Lower lobe of right lung (tissue), 2 donors: ENCODE results near the gene FAM219A. TPM values are rescaled to one million over a fixed set of nuclear protein-coding genes. Genes with fewer than 3 reads are reported as not detected.
A peak's percentile ranks its signal among the peaks of the same experiment; 100 is the strongest.
"Not testable (repeated sequence)": the region's sequence is repeated elsewhere in the genome, so short reads cannot be mapped to it uniquely, and the experiment has no call there.

Experiments
- ATAC-seq, 2 donors: fragments of 200-7000 bp; cut with Tn5 transposase; one replicate each; pipeline ENCODE4 v1.9.1; 2020 to 2022; ENCODE audit warnings: mild to moderate bottlenecking in 2 of 2, moderate library complexity in 2 of 2
- DNase-seq: peaks from one replicate; pipeline ENCODE4 v3.0.0-alpha.2; 2020
- H3K27ac ChIP-seq: fragments of 200-600 bp; one replicate; pipeline ENCODE4 v1.8.0; 2022
- H3K27me3 ChIP-seq: fragments of 200-600 bp; one replicate; pipeline ENCODE4 v1.8.0; 2022; ENCODE audit warnings: low read depth
- H3K36me3 ChIP-seq: fragments of 200-600 bp; one replicate; pipeline ENCODE4 v1.8.0; 2022; ENCODE audit warnings: mild to moderate bottlenecking
- H3K4me1 ChIP-seq: fragments of 200-600 bp; one replicate; pipeline ENCODE4 v1.8.0; 2022
- H3K4me3 ChIP-seq: fragments of 200-600 bp; one replicate; pipeline ENCODE4 v1.8.0; 2022; ENCODE audit warnings: mild to moderate bottlenecking
- H3K9me3 ChIP-seq: fragments of 200-600 bp; one replicate; pipeline ENCODE4 v1.8.0; 2022
- intact Hi-C: fragments of 100-400 bp; cut with DNase I; formaldehyde crosslinking; loops from one replicate; pipeline ENCODE4 v1.11.0; 2022
- total RNA-seq: library from RNA; stranded (reverse); fragmentation: NEBNext Ultra II Directional; extraction: Animal tissue kit (Norgen Biotek cat#: 25700); gene quantifications from one replicate; pipeline ENCODE4 v1.2.1, GENCODE V29; 2021
- TF ChIP-seq, protein P1 (sequence below): fragments of 200-600 bp; IDR thresholded peaks from one replicate; pipeline ENCODE4 v1.8.0; 2022; ENCODE audit warnings: antibody characterized with exemption, mild to moderate bottlenecking
- donor health status: DM: no; HTN: yes; CAD: no; lungs with severe emphysema.

Gene FAM219A
- total RNA-seq, 1 donor from 2014 or later: 24.5 TPM

DNA sequence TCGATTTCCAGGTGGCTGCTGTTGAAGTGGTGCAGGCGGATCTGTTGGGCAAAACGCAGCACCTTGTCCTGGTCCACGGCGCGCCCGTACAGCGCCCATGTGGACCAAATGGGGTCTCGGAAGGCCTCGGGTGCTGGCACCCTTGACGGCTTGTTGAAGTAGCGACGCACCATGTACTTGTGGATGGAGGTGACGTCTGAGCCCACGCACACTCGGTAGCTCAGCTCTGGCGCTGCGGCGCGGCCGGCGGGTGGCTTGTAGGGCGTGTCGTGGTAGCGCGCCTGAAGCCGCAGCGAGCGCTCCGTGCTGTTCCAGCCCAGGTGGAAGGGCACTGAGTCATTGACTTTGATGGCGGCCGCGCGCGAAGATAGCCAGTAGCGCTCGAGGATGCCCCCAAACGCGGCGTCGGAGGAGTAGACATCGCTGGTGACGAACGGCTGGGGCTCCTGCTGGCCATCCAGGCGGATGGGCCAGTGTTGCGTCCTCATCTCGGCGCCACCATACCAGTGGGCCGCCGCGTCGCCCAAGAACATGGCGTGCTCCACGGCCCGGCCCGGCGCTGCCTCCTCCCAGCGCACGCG is 86.4 kb downstream of the FAM219A start:
- Histone ChIP-seq H3K4me1 (peaks cover 18% of the 10 kb centered on the region), H3K27me3 (no peaks in the 10 kb centered on the region), H3K27ac (no peak overlapping the region), H3K9me3 (no peaks in the 10 kb centered on the region), H3K4me3 (no peak overlapping the region), H3K36me3 (peaks cover 6% of the 10 kb centered on the region)
- TF ChIP-seq, protein P1, sequence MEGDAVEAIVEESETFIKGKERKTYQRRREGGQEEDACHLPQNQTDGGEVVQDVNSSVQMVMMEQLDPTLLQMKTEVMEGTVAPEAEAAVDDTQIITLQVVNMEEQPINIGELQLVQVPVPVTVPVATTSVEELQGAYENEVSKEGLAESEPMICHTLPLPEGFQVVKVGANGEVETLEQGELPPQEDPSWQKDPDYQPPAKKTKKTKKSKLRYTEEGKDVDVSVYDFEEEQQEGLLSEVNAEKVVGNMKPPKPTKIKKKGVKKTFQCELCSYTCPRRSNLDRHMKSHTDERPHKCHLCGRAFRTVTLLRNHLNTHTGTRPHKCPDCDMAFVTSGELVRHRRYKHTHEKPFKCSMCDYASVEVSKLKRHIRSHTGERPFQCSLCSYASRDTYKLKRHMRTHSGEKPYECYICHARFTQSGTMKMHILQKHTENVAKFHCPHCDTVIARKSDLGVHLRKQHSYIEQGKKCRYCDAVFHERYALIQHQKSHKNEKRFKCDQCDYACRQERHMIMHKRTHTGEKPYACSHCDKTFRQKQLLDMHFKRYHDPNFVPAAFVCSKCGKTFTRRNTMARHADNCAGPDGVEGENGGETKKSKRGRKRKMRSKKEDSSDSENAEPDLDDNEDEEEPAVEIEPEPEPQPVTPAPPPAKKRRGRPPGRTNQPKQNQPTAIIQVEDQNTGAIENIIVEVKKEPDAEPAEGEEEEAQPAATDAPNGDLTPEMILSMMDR: no peak
- intact Hi-C loops: no loop called here
- no peak for DNase-seq
- ATAC-seq: no peak

DNA sequence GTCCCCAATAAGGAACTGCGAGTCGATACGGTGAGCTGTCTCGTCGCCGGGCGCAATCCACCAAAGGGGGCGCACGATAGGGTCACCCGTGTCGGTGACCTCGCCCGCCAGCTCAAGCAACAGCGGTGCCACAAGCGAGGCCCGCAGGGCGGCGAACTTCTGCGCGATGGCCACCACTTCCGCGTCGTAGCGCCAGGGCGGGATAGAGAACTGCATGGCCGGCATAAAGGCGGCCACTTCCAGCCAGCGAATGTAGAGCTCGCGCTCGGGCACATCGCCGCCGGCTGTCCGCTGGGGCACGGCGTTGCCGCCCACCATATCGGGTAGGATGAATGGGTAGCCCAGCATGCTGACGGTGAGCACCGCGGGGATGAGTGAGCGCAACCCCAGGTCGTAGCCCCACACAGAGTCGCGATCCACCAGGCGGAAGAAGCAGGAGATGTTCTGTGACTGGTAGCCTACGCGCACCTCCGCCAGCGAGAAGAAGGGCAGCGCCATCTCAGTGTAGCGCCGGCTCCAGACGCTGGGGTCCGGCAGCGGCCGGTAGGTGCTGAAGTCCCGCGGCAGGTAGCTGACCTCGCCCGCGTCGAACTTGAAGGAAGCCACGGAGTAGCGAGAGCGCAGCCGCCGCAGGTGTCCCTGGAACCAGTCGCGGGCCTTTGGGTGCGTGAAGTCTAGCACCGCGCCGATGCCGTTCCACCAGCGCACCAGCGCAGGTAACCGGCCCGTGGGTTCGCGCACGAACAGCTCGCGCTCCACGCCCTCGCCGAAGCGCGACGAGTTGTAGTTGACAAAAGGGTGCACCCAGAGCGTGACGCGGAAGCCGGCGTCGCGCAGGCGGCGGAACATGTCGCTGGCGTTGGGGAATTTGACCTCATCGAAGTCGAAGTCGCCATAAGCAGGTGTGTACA is 87.1 kb downstream of the FAM219A start:
- ATAC-seq (no peak), DNase-seq (no peak)
- Histone ChIP-seq H3K4me3 (peak overlapping the region; percentile 23), H3K4me1 (peaks cover 15% of the 10 kb centered on the region), H3K36me3 (peaks cover 6% of the 10 kb centered on the region), H3K9me3 (no peaks in the 10 kb centered on the region), H3K27me3 (no peaks in the 10 kb centered on the region), H3K27ac (no peak overlapping the region)
- TF ChIP-seq, protein P1: no peak
- intact Hi-C loops: no loop called here

DNA sequence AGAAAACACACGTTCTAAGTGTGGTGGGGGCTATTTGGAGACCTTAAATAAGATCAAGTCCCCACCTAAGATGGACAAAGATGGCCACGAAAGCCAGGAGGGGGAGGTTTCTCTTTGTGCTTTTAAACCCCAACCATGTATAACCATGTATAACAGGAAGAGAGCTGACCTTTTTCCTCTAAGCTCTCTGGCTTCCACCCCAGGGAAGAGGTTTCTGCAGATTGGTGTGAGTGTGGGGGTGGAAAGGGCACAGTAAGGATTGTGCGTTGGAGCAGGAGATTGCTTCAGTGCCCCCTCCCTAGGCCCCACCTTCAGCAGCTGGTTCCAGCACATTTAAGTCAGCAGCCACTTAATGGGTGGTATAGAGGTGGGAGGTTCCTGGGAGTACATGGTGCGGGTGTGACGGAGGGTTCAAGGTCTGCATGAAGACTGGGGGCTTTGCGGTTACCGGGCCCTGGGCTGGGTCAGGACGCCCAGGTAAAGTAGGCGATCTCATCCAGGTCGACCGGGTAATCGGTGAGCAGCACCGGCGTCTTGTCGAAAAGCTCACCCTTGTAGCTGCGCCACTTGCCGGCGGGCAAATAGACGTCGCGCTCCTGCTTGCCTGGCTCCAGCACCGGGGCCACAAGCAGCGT is 87.9 kb downstream of the FAM219A start:
- H3K4me1 ChIP-seq: peaks cover 7% of the 10 kb centered on the region
- H3K36me3 ChIP-seq: peaks cover 6% of the 10 kb centered on the region
- H3K4me3 ChIP-seq: peak overlapping the region; percentile 23
- DNase-seq: no peak
- TF ChIP-seq, protein P1: no peak
- no peaks in the 10 kb centered on the region for H3K9me3 ChIP-seq
- H3K27ac ChIP-seq: no peak overlapping the region
- intact Hi-C loops: no loop called here
- H3K27me3 ChIP-seq: no peaks in the 10 kb centered on the region
- ATAC-seq: no peak

DNA sequence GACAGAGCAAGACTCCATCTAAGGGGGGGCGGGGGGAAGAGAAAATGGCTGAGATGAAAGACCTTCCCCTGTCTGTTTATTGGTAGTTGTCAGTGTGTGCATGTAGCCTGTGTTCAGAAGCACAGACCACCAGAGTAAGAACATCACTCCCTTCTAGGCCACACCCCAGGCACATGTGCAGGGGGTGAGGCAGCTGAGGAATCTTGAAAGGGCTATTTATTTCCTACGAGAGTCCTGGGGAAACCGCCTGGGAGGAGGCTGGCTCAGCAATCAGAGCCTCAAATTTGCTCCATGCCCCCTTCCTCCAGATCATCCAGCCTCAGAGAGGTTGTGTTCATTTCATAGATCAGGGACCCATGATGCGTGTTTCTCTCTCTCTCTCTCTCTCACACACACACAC is 88.7 kb downstream of the FAM219A start:
- Histone ChIP-seq H3K27me3 (no peaks in the 10 kb centered on the region), H3K9me3 (no peaks in the 10 kb centered on the region), H3K4me3 (no peak overlapping the region), H3K27ac (no peak overlapping the region), H3K4me1 (no peaks in the 10 kb centered on the region), H3K36me3 (peaks cover 6% of the 10 kb centered on the region)
- intact Hi-C loops: no loop called here
- ATAC-seq (no peak), DNase-seq (no peak)
- TF ChIP-seq, protein P1: no peak

DNA sequence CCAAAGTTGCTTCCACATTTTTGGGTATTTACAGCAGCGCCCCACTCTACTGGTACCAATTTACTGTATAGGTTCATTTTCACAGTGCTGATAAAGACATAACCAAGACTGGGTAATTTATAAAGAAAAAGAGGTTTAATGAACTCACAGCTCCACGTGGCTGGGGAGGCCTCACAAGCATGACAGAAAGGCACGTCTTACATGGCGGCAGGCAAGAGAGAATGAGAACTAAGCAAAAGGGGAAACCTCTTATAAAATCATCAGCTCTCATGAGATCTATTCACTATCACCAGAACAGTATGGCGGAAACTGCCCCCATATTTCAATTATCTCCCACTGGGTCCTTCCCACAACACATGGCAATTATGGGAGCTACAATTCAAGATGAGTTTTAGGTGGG is 89.6 kb downstream of the FAM219A start:
- H3K27ac ChIP-seq, ATAC-seq, intact Hi-C loops, H3K4me3 ChIP-seq, H3K27me3 ChIP-seq, DNase-seq, H3K4me1 ChIP-seq, H3K36me3 ChIP-seq, H3K9me3 ChIP-seq: not testable (repeated sequence)

DNA sequence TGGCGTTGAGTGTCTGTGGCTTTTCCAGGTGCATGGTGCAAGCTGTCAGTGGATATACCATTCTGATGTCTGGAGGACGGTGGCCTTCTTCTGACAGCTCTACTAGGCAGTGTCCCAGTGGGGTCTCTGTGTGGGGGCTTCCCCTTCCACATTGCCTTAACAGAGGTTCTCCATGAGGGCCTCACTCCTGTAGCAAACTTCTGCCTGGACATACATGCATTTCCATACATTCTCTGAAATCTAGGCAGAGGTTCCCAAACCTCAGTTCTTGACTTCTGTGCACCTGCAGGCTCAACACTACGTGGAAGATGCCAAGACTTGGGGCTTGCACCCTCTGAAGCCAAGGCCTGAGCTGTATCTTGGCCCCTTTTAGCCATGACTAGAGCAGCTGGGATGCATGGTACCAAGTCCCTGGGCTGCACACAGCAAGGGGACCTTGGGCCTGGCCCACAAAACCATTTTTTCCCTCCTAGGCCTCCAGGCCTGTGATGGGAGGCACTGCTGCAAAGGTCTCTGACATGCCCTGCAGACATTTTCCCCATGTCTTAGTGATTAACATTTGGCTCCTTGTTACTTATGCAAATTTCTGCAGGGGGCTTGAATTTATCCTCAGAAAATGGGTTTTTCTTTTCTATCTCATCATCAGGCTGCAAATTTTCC is 90.5 kb downstream of the FAM219A start:
- H3K9me3 ChIP-seq, H3K4me1 ChIP-seq, DNase-seq, intact Hi-C loops, H3K27me3 ChIP-seq, H3K27ac ChIP-seq, H3K4me3 ChIP-seq, ATAC-seq, H3K36me3 ChIP-seq: not testable (repeated sequence)
